ENCODE results near the gene GNPTAB.

- TF ChIP-seq CTCF (IDR thresholded peaks at IDR 0.05; ENCODE audit: borderline replicate concordance, extremely low read depth, low read length, poor library complexity, severe bottlenecking), result no peak
- TF ChIP-seq EZH2 (IDR thresholded peaks at IDR 0.05; ENCODE audit: borderline replicate concordance, low read depth, low read length, severe bottlenecking), result no peak
These were observed 45.6 kb upstream of the GNPTAB start for GRCh38 chr12:101876322-101876860.
